ENCODE results near the gene PCDHGB5. TPM values are rescaled to one million over a fixed set of nuclear protein-coding genes. Genes with fewer than 3 reads are reported as not detected.
"Not testable (repeated sequence)": the region's sequence is repeated elsewhere in the genome, so short reads cannot be mapped to it uniquely, and the experiment has no call there.

The PCDHGB5 gene
- total and polyA plus RNA-seq, 5 experiments from 2014 or later: 0.24 to 0.47 (median 0.33) TPM

DNA sequence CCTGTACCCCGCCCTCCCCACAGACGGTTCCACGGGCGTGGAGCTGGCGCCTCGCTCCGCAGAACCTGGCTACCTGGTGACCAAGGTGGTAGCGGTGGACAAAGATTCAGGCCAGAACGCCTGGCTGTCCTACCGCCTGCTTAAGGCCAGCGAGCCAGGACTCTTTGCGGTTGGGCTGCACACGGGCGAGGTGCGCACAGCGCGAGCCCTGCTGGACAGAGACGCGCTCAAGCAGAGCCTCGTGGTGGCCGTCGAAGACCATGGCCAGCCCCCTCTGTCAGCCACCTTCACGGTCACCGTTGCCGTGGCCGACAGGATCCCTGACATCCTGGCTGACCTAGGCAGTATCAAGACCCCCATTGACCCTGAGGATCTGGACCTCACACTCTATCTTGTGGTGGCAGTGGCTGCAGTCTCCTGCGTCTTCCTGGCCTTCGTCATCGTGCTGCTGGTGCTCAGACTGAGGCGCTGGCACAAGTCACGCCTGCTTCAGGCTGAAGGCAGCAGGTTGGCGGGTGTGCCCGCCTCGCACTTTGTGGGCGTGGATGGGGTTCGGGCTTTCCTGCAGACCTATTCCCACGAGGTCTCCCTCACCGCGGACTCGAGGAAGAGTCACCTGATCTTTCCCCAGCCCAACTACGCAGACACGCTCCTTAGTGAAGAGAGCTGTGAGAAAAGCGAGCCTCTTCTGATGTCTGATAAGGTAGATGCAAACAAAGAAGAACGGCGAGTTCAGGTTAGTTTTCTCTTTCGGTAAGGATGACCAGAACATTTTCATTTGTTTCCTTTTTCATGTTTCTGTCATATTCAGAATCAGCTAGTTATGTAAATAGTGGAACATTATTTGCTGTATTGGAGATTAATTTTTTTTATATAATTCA lies 31.5 kb upstream of the PCDHGB5 start:
- H3K4me3 Mint-ChIP-seq: no peak overlapping the region
- peaks cover 22 to 54% (median 43%) of the 10 kb centered on the region in 3 donors for H3K36me3 Mint-ChIP-seq
- ATAC-seq: no peak
- H3K27ac Mint-ChIP-seq: peak overlapping the region in 1 of 10 donors; percentile 40
- POLR2A ChIA-PET: no interaction called here
- H3K9me3 Mint-ChIP-seq: peaks cover 0 to 89% (median 35%) of the 10 kb centered on the region in 9 donors
- H3K4me1 Mint-ChIP-seq: peaks cover 2 to 7% (median 4%) of the 10 kb centered on the region in 4 donors
- H3K27me3 Mint-ChIP-seq: peaks cover 61 to 95% (median 74%) of the 10 kb centered on the region in 5 donors
- DNase-seq: no peak

DNA sequence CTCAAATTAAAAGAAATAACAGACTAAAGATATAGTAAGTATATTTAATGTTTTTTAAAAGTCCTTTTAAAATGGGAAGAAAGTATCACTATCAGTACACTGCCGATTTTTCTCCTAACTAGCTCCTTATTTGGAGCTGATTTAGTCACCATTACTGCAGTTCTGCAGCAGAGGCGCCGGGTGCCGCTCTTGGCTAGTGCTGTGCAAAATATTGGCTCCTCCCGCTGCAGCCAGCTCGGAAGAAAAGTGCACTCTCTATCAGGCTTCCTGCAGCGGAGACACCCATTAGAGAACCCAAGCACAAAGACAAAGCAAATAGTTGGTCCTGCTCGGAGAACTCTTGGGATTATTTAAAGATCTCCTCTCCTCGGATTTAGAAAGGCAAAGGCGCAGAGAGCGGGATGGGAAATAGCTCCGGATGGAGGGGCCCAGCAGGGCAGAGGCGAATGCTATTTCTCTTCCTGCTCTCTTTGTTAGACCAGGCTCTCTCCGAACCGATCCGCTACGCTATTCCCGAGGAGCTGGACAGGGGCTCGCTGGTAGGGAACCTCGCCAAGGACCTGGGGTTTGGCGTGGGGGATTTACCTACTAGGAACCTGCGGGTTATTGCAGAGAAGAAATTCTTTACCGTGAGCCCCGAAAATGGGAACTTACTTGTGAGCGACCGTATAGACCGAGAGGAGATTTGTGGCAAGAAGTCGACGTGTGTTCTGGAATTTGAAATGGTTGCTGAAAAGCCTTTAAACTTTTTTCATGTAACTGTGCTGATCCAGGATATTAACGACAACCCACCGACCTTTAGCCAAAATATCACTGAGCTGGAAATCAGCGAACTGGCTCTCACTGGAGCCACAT lies 27.5 kb upstream of the PCDHGB5 start, which contains the start of gene PCDHGB3:
Gene PCDHGB3 (plus strand): TSS at position 249 of the 855 bp plus-strand sequence. CDS start 153 bp downstream, at position 402.
- Mint-ChIP-seq H3K9me3 (peaks cover 0 to 88% (median 31%) of the 10 kb centered on the region in 9 donors), H3K27me3 (peaks cover 43 to 86% (median 73%) of the 10 kb centered on the region in 5 donors)
- POLR2A ChIA-PET: no interaction called here

DNA sequence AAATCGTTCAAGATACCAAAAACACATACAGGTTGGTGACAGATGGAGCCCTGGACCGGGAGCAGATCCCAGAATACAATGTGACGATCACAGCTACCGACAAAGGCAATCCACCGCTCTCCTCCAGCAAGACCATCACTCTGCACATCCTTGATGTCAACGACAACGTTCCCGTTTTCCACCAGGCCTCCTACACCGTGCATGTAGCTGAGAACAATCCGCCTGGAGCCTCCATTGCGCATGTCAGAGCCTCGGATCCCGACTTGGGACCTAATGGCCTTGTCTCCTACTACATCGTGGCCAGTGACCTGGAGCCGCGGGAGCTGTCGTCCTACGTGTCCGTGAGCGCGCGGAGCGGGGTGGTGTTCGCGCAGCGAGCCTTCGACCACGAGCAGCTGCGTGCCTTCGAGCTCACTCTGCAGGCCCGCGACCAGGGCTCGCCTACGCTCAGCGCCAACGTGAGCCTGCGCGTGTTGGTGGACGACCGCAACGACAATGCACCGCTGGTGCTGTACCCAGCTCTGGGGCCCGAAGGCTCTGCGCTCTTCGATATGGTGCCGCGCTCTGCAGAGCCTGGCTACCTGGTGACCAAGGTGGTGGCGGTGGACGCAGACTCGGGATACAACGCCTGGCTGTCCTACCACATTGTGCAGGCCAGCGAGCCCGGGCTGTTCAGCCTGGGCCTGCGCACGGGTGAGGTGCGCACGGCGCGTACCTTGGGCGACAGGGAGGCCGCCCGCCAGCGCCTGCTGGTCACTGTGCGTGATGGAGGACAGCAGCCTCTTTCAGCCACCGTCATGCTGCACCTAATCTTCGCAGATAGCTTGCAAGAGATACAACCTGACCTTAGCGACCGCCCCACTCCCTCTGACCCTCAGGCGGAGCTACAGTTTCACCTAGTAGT lies 25.9 kb upstream of the PCDHGB5 start:
- H3K27me3 Mint-ChIP-seq: peaks cover 36 to 74% (median 68%) of the 10 kb centered on the region in 5 donors
- H3K27ac Mint-ChIP-seq: peak overlapping the region in 1 of 10 donors; percentile 65

More for the DNA sequence above, 27.5 kb upstream of the PCDHGB5 start, which contains the start of gene PCDHGB3:
- Mint-ChIP-seq H3K27ac (peak within 1 kb of the TSS in 1 of 10 donors; percentile 42), H3K4me3 (peak within 1 kb of the TSS; percentile 65 to 91 (median 82)), H3K36me3 (peaks cover 17 to 52% (median 29%) of the 10 kb centered on the region in 3 donors), H3K4me1 (peaks cover 0 to 7% (median 4%) of the 10 kb centered on the region in 4 donors)
- ATAC-seq (peak; percentile 87 to 90), DNase-seq (peak in 5 of 10 donors; percentile 12 to 37 (median 22))

DNA sequence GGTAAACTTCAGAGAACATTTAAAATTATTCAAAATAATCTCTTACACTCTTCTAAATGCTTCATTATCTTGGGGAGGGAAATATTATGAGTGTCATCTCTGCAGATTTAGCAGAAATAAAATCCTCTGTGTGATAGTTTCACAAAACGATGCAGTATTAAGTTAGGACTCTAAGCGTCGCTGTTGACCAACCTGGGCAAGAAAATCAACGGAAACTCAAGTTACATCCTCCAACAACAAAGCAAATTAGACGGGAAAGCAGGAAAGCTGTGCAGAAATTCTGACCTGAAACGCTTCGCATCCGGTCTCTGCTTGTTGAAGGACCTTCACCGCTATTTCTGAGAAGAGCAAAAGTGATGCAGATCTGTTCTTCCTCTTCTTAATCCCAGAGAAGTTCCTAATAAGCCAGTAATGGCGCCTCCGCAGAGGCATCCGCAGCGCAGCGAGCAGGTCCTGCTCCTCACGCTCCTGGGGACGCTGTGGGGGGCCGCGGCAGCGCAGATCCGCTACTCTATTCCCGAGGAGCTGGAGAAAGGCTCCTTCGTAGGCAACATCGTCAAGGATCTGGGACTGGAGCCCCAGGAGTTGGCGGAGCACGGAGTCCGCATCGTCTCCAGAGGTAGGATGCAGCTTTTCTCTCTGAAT lies 24.0 kb upstream of the PCDHGB5 start, which contains the start of gene PCDHGA6:
Gene PCDHGA6 (plus strand): TSS at position 219 of the 645 bp plus-strand sequence. CDS start 193 bp downstream, at position 412.
- Mint-ChIP-seq H3K36me3 (peaks cover 16 to 60% (median 31%) of the 10 kb centered on the region in 3 donors), H3K4me1 (peaks cover 0 to 7% (median 4%) of the 10 kb centered on the region in 4 donors), H3K27me3 (peaks cover 29 to 70% (median 59%) of the 10 kb centered on the region in 5 donors), H3K27ac (peak within 1 kb of the TSS in 1 of 10 donors; percentile 35), H3K4me3 (peak within 1 kb of the TSS in 8 of 10 donors; percentile 15 to 56 (median 38)), H3K9me3 (peaks cover 0 to 87% (median 34%) of the 10 kb centered on the region in 9 donors)
- ATAC-seq: no peak
- POLR2A ChIA-PET: no interaction called here
- DNase-seq: no peak

More for the DNA sequence above, 25.9 kb upstream of the PCDHGB5 start:
- POLR2A ChIA-PET: no interaction called here
- DNase-seq (no peak), ATAC-seq (no peak)
- H3K4me1 Mint-ChIP-seq: peaks cover 0 to 7% (median 4%) of the 10 kb centered on the region in 4 donors
- H3K9me3 Mint-ChIP-seq: peaks cover 0 to 84% (median 30%) of the 10 kb centered on the region in 9 donors
- peak overlapping the region in 2 of 10 donors; percentile 10 to 60 for H3K4me3 Mint-ChIP-seq
- peaks cover 12 to 47% (median 31%) of the 10 kb centered on the region in 3 donors for H3K36me3 Mint-ChIP-seq

DNA sequence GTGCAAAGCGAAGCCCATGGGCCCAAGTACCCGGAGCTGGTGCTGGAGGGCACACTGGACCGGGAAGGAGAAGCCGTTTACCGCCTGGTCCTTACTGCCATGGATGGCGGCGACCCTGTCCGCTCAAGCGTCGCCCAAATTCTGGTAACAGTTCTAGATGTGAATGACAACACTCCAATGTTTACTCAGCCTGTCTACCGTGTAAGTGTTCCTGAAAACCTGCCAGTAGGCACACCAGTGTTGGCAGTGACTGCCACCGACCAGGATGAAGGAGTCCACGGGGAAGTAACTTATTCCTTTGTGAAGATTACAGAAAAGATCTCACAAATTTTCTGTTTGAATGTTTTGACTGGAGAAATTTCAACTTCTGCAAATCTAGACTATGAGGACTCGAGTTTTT lies 23.1 kb upstream of the PCDHGB5 start:
- Mint-ChIP-seq H3K27ac (no peak overlapping the region), H3K36me3 (peaks cover 16 to 64% (median 34%) of the 10 kb centered on the region in 3 donors), H3K4me1 (peaks cover 0 to 7% (median 4%) of the 10 kb centered on the region in 4 donors), H3K4me3 (no peak overlapping the region), H3K9me3 (peaks cover 0 to 90% (median 35%) of the 10 kb centered on the region in 9 donors), H3K27me3 (peaks cover 26 to 67% (median 54%) of the 10 kb centered on the region in 5 donors)
- no peak for DNase-seq
- POLR2A ChIA-PET: no interaction called here
- ATAC-seq: no peak

DNA sequence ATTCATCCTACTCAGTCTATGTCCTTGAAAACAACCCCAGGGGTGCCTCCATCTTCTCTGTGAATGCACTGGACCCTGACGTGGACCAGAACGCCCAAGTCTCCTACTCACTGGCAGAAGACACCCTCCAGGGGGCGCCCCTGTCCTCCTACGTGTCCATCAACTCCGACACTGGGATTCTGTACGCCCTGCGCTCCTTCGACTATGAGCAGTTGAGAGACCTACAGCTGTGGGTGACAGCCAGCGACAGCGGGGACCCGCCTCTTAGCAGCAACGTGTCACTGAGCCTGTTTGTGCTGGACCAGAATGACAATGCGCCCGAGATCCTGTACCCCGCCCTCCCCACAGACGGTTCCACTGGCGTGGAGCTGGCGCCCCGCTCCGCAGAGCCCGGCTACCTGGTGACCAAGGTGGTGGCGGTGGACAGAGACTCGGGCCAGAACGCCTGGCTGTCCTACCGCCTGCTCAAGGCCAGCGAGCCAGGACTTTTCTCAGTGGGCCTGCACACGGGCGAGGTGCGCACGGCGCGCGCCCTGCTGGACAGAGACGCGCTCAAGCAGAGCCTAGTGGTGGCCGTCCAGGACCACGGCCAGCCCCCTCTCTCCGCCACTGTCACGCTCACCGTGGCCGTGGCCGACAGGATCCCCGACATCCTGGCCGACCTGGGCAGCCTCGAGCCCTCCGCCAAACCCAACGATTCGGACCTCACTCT lies 22.1 kb upstream of the PCDHGB5 start:
- peaks cover 11 to 64% (median 37%) of the 10 kb centered on the region in 3 donors for H3K36me3 Mint-ChIP-seq
- H3K4me3 Mint-ChIP-seq, ATAC-seq: not testable (repeated sequence)

DNA sequence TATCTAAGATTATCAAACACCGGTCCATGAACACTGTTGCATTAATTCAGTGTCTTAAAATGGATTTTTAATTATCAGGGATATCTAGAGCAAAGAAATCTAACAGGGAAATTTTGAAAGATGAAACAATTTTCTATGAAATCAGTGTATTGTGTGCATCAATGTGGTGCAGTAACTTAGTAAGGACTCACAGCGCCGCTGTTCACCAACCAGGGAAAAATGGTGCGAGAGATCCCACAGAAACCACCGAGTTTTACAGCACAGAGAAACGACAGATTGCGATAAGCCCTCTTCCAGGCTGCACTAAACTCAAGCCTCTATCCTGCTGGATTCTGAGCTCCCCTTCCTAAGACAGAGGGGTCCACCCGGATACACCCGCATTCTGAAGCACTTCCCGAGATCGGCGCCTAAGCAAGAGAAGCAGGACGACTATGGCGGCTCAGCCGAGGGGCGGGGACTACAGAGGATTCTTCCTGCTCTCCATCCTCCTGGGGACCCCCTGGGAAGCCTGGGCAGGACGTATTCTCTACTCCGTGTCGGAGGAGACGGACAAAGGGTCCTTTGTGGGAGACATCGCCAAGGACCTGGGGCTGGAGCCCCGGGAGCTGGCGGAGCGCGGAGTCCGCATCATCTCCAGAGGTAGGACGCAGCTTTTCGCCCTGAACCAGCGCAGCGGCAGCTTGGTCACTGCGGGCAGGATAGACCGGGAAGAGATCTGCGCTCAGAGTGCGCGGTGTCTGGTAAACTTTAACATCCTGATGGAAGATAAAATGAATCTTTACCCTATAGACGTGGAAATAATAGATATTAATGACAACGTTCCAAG lies 15.1 kb upstream of the PCDHGB5 start, which contains the start of gene PCDHGA7:
Gene PCDHGA7 (plus strand): TSS at position 274 of the 826 bp plus-strand sequence. CDS start 158 bp downstream, at position 432.
- no peak for DNase-seq
- peak in 1 of 2 donors; percentile 55 for ATAC-seq
- Mint-ChIP-seq H3K9me3 (peaks cover 10 to 89% (median 48%) of the 10 kb centered on the region in 9 donors), H3K4me3 (peak within 1 kb of the TSS; percentile 48 to 78 (median 72)), H3K36me3 (peaks cover 14 to 72% (median 37%) of the 10 kb centered on the region in 3 donors), H3K4me1 (peaks cover 0 to 2% (median 0%) of the 10 kb centered on the region in 4 donors), H3K27ac (no peak within 1 kb of the TSS), H3K27me3 (peaks cover 35 to 77% (median 63%) of the 10 kb centered on the region in 5 donors)
- POLR2A ChIA-PET: no interaction called here

More for the DNA sequence above, 22.1 kb upstream of the PCDHGB5 start:
- POLR2A ChIA-PET: interaction anchor here (0.6 kb wide), 1 partner anchor 47 kb away, joined by 3 read pairs; no protein-coding TSS in a partner anchor
- Mint-ChIP-seq H3K9me3 (peaks cover 6 to 88% (median 38%) of the 10 kb centered on the region in 9 donors), H3K27me3 (peaks cover 20 to 67% (median 54%) of the 10 kb centered on the region in 5 donors)
- DNase-seq, H3K27ac Mint-ChIP-seq, H3K4me1 Mint-ChIP-seq: not testable (repeated sequence)

DNA sequence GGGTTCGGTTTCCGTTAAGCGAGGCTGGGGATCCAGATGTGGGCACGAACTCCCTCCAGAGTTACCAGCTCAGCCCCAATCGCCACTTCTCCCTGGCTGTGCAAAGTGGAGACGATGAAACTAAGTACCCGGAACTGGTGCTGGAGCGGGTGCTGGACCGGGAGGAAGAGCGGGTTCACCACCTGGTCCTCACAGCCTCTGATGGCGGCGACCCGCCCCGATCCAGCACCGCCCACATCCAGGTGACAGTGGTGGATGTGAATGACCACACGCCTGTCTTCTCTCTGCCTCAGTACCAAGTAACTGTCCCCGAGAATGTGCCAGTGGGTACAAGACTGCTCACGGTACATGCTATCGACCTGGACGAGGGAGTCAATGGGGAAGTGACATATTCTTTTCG lies 14.4 kb upstream of the PCDHGB5 start:
- Mint-ChIP-seq H3K4me3 (peak overlapping the region in 4 of 10 donors; percentile 7 to 76 (median 48)), H3K9me3 (peaks cover 13 to 87% (median 49%) of the 10 kb centered on the region in 9 donors), H3K4me1 (peaks cover 0 to 2% (median 0%) of the 10 kb centered on the region in 4 donors), H3K27ac (no peak overlapping the region), H3K27me3 (peaks cover 37 to 80% (median 66%) of the 10 kb centered on the region in 5 donors), H3K36me3 (peaks cover 16 to 71% (median 39%) of the 10 kb centered on the region in 3 donors)
- ATAC-seq (no peak), DNase-seq (no peak)
- POLR2A ChIA-PET: no interaction called here

DNA sequence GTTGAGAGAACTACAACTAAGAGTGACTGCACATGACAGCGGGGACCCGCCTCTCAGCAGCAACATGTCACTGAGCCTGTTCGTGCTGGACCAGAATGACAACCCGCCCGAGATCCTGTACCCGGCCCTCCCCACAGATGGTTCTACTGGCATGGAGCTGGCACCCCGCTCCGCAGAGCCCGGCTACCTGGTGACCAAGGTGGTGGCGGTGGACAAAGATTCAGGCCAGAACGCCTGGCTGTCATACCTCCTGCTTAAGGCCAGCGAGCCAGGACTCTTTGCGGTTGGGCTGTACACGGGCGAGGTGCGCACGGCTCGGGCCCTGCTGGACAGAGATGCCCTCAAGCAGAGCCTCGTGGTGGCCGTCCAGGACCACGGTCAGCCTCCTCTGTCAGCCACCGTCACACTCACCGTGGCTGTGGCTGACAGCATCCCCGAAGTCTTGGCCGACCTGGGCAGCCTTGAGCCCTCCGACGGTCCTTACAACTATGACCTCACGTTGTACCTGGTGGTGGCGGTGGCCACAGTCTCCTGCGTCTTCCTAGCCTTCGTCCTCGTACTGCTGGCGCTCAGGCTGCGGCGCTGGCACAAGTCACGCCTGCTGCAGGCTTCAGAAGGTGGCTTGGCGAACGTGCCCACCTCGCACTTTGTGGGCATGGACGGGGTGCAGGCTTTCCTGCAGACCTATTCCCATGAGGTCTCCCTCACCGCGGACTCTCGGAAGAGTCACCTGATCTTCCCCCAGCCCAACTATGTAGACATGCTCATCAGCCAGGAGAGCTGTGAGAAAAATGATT lies 13.1 kb upstream of the PCDHGB5 start:
- ATAC-seq: no peak
- Mint-ChIP-seq H3K27ac (no peak overlapping the region), H3K4me1 (peaks cover 0 to 2% (median 0%) of the 10 kb centered on the region in 4 donors), H3K9me3 (peaks cover 21 to 90% (median 51%) of the 10 kb centered on the region in 9 donors), H3K4me3 (no peak overlapping the region), H3K36me3 (peaks cover 18 to 69% (median 39%) of the 10 kb centered on the region in 3 donors), H3K27me3 (peaks cover 43 to 84% (median 74%) of the 10 kb centered on the region in 5 donors)
- no peak for DNase-seq
- POLR2A ChIA-PET: no interaction called here
